T-helper 2 cell treated with Interferon-gamma antibody and Interleukin-4, amounts not matched to agents 5 μg/mL and 100 μg/mL, for 36 hours (primary cell): ENCODE data around the gene SLC10A3.

ENCODE experiments used
- DNase-seq: peaks from one replicate; pipeline ENCODE4 v3.0.0; 2021; ENCODE audit warnings: low spot score
- H3K27ac Mint-ChIP-seq: one replicate; pipeline ENCODE4 v1.8.0; 2021; ENCODE audit warnings: mild to moderate bottlenecking, mixed read lengths
- H3K27me3 Mint-ChIP-seq: one replicate; pipeline ENCODE4 v1.8.0; 2021; ENCODE audit warnings: low read depth, mixed read lengths
- H3K36me3 Mint-ChIP-seq: one replicate; pipeline ENCODE4 v1.8.0; 2021; ENCODE audit warnings: low read depth, mixed read lengths
- H3K4me1 Mint-ChIP-seq: one replicate; pipeline ENCODE4 v1.8.0; 2021; ENCODE audit warnings: low read depth, mixed read lengths
- H3K4me3 Mint-ChIP-seq: one replicate; pipeline ENCODE4 v1.8.0; 2022; ENCODE audit warnings: mild to moderate bottlenecking, moderate library complexity, mixed read lengths
- H3K9me3 Mint-ChIP-seq: one replicate; pipeline ENCODE4 v1.8.0; 2021; ENCODE audit warnings: mixed read lengths

SLC10A3 gene

DNA sequence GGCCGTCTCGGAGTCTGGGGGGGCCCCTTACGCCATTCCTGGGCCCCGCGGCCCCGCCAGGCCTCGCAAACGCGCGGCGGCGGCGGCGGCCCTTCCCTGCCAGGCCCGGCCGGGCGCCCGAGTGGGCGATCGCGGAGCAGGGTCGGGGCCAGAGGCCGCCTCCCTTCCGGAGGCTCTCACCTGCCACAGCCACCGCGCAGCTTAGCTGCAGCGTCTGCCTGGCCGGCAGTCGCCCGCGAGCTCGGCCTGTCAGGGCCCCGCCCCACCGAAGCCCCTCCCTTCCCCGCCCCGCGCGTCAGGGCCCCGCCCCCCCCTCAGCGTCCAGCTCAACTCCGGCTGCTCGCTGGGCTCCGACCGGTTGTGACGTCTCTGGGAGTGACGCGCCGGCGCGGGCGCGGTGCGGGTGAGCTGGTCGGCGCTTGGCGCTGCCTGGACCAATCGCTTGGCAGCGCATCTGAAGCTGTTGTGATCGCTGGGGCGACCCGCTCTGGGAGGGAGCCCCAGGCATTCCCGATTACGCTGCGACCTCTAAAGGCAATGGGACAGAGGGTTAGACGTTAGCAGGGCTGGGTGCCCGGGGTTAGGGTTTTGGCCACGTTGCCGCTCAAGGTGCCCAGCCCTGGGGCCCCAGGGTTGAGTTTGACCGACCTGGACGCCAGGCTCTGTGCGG is at the start of gene SLC10A3:
Gene SLC10A3 (minus strand): TSS at position 216 of the 670 bp plus-strand sequence. CDS start 1,689 bp downstream, outside the sequence.
- Mint-ChIP-seq H3K4me1 (peaks cover 7% of the 10 kb centered on the region), H3K36me3 (peaks cover 5% of the 10 kb centered on the region), H3K9me3 (no peaks in the 10 kb centered on the region), H3K27me3 (no peaks in the 10 kb centered on the region), H3K27ac (peak within 1 kb of the TSS; percentile 96), H3K4me3 (peak within 1 kb of the TSS; percentile 94)
- peak; percentile 90 for DNase-seq

- Mint-ChIP-seq H3K4me3 (no peak overlapping the region), H3K4me1 (peaks cover 9% of the 10 kb centered on the region), H3K27me3 (no peaks in the 10 kb centered on the region), H3K9me3 (no peaks in the 10 kb centered on the region), H3K36me3 (peaks cover 14% of the 10 kb centered on the region), H3K27ac (no peak overlapping the region)
- no peak for DNase-seq
Measured at GRCh38 chrX:154539077-154539476, 48.6 kb upstream of the SLC10A3 start.

DNA sequence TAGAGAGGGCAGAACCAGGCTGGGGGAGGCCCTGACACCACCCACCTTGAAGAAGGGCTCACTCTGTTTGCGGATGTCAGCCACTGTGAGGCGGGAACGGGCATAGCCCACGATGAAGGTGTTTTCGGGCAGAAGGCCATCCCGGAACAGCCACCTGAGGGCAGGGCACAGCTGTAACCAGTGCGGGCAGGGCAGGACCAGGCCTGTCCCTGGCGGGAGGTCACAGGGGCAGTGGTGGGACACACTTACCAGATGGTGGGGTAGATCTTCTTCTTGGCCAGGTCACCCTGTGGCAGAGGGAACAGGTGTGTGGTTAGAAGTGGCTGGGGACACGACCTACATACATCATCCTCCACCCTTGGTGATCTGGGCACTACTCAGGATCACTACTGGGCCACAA is 45.5 kb upstream of the SLC10A3 start:
- peaks cover 14% of the 10 kb centered on the region for H3K36me3 Mint-ChIP-seq
- H3K4me1 Mint-ChIP-seq: no peaks in the 10 kb centered on the region
- no peak overlapping the region for H3K4me3 Mint-ChIP-seq
- H3K27me3 Mint-ChIP-seq: no peaks in the 10 kb centered on the region
- no peaks in the 10 kb centered on the region for H3K9me3 Mint-ChIP-seq
- DNase-seq: no peak
- H3K27ac Mint-ChIP-seq: no peak overlapping the region

DNA sequence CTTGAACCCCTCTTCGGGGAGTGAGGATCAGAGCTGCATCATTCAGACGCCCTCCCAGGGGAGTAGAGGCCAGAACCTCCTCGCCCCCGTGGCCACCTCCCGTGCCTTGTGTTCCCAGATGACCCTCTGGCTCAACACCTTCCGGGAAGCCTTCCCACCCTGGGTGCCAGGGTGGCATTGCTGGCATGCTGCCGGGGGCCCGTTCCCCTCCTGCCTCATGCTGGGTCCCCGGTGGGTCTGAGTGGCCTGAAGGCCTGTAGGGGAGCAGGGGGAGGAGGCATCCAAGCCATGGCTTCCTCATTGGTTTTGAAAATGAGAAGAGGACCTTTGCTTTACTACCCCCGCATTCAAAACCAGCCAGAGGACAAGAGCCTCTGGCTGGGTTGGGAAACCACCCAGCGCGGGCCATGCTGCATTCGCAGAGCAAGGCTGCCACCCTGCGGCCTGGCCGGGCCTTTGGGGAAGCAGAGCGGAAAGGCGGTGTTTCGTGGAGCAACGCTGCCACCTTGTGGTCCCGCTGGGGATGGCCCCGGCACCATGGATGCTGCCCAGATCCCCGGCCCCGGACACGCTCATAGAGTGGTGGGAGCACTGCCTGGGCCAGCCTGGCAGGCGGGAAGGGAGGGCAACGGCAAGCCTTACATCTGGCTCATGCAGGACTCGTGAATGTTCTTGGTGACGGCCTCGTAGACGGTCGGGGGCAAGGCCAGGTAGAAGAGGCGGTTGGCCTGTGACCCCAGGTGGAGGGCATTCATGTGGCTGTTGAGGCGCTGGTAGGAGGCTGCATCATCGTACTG is 44.3 kb upstream of the SLC10A3 start:
- H3K4me3 Mint-ChIP-seq: no peak overlapping the region
- no peaks in the 10 kb centered on the region for H3K27me3 Mint-ChIP-seq
- DNase-seq: peak; percentile 79
- peaks cover 14% of the 10 kb centered on the region for H3K36me3 Mint-ChIP-seq
- H3K9me3 Mint-ChIP-seq: no peaks in the 10 kb centered on the region
- H3K27ac Mint-ChIP-seq: peak overlapping the region; percentile 49
- H3K4me1 Mint-ChIP-seq: no peaks in the 10 kb centered on the region

DNA sequence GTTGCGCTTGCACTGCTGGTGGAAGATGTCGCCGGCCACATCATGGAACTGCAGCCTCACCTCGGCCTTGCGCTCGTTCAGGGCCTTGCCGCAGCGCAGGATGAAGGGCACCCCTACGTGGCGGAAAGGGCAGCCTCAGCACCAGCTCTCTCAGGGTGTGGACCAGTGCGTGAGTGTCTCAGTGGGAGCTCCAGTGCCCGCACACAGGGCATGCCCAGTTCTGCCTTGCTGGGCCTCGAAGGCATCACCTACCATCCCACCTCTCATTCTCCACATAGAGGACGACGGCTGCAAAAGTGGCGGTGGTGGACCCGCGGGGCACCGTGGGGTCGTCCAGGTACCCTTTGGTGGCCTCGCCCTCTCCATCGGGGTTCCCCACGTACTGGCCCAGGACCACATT is 42.3 kb upstream of the SLC10A3 start:
- Mint-ChIP-seq H3K9me3 (no peaks in the 10 kb centered on the region), H3K27me3 (no peaks in the 10 kb centered on the region), H3K4me1 (no peaks in the 10 kb centered on the region), H3K27ac (no peak overlapping the region), H3K4me3 (no peak overlapping the region), H3K36me3 (peaks cover 11% of the 10 kb centered on the region)
- no peak for DNase-seq

- no peak overlapping the region for H3K4me3 Mint-ChIP-seq
- no peaks in the 10 kb centered on the region for H3K9me3 Mint-ChIP-seq
- H3K27ac Mint-ChIP-seq: no peak overlapping the region
- peaks cover 11% of the 10 kb centered on the region for H3K36me3 Mint-ChIP-seq
- H3K4me1 Mint-ChIP-seq: peaks cover 3% of the 10 kb centered on the region
- no peak for DNase-seq
- H3K27me3 Mint-ChIP-seq: no peaks in the 10 kb centered on the region
Measured at GRCh38 chrX:154531626-154532025, 41.2 kb upstream of the SLC10A3 start.

DNA sequence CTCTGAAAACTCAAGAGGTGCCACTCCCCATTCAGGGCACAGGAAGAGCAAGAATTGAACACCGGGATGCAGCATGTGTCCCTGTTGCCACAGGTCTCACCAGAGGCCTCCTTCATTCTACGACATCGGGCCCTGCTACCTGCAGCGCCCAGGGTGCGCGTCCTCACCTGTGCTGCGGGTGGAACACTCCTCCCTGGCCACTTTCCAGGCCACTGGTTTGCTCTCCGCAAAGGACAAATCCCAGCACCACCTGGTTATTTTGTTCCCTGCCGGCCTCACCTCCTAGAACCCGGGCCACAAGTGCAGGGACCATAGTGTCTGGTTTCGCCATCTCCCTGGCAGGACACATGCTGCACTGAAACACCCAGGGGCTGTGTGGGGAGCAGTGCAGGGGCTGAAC is 39.9 kb upstream of the SLC10A3 start:
- Mint-ChIP-seq H3K27ac (no peak overlapping the region), H3K9me3 (no peaks in the 10 kb centered on the region), H3K4me3 (no peak overlapping the region), H3K36me3 (peaks cover 10% of the 10 kb centered on the region), H3K27me3 (no peaks in the 10 kb centered on the region), H3K4me1 (peaks cover 14% of the 10 kb centered on the region)
- no peak for DNase-seq

- no peak overlapping the region for H3K4me3 Mint-ChIP-seq
- no peak overlapping the region for H3K27ac Mint-ChIP-seq
- no peaks in the 10 kb centered on the region for H3K27me3 Mint-ChIP-seq
- peaks cover 14% of the 10 kb centered on the region for H3K4me1 Mint-ChIP-seq
- H3K36me3 Mint-ChIP-seq: peaks cover 6% of the 10 kb centered on the region
- H3K9me3 Mint-ChIP-seq: no peaks in the 10 kb centered on the region
- no peak for DNase-seq
Measured at GRCh38 chrX:154529206-154529612, 38.8 kb upstream of the SLC10A3 start.

- no peaks in the 10 kb centered on the region for H3K27me3 Mint-ChIP-seq
- peak; percentile 54 for DNase-seq
- H3K4me3 Mint-ChIP-seq: peak overlapping the region; percentile 42
- no peaks in the 10 kb centered on the region for H3K9me3 Mint-ChIP-seq
- H3K27ac Mint-ChIP-seq: peak overlapping the region; percentile 67
- peaks cover 14% of the 10 kb centered on the region for H3K4me1 Mint-ChIP-seq
- H3K36me3 Mint-ChIP-seq: no peaks in the 10 kb centered on the region
Measured at GRCh38 chrX:154526901-154527675, 36.7 kb upstream of the SLC10A3 start.

DNA sequence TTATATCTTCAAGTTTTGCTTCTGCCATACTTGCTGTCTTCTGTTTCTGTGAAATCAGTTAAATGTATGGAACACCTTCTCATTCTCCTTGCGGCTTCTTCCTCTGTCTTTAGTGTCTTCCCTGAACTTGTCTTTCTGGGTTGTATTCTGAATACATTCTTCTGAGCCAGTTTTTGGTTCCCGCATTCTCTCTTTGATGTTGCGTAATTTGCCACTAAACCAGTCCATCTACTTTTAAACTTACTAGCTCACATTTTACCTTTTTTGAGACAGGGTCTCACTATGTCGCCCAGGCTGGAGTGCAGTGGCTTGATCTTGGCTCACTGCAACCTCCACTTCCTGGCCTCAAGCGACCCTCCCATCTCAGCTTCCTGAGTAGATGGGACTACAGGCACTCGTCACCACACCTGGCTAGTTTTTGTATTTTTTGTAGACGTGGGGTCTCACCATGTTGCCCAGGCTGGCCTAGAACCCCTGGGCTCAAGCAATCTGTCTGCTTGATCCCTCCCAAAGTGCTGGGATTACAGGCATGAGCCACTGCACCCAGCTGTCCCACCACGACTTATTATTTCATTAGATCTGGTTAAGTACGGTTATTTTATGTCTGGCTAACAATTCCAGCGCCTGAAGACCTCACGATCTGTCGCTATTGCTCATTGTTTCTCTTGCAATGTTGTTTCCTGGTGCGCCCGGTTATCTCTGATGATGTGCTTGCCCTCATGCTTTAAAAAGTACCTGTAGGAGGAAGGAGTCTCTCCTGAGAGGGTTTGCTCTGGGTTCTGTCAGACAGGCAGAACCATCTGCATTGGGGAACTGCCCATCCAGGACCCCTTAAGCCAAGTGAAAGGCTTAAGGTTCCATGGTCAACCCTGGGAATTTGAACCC is 35.4 kb upstream of the SLC10A3 start:
- peak overlapping the region; percentile 21 for H3K4me3 Mint-ChIP-seq
- H3K27me3 Mint-ChIP-seq: no peaks in the 10 kb centered on the region
- no peaks in the 10 kb centered on the region for H3K36me3 Mint-ChIP-seq

GRCh38 chrX:154519389-154519788 is 29.0 kb upstream of the SLC10A3 start:
- H3K4me1 Mint-ChIP-seq: peaks cover 7% of the 10 kb centered on the region
- no peaks in the 10 kb centered on the region for H3K36me3 Mint-ChIP-seq
- H3K27ac Mint-ChIP-seq: no peak overlapping the region
- H3K9me3 Mint-ChIP-seq: no peaks in the 10 kb centered on the region
- no peak for DNase-seq
- no peak overlapping the region for H3K4me3 Mint-ChIP-seq
- H3K27me3 Mint-ChIP-seq: no peaks in the 10 kb centered on the region

More for the DNA sequence above, 35.4 kb upstream of the SLC10A3 start:
- H3K27ac Mint-ChIP-seq: peak overlapping the region; percentile 20
- no peak for DNase-seq
- peaks cover 14% of the 10 kb centered on the region for H3K4me1 Mint-ChIP-seq
- H3K9me3 Mint-ChIP-seq: no peaks in the 10 kb centered on the region

DNA sequence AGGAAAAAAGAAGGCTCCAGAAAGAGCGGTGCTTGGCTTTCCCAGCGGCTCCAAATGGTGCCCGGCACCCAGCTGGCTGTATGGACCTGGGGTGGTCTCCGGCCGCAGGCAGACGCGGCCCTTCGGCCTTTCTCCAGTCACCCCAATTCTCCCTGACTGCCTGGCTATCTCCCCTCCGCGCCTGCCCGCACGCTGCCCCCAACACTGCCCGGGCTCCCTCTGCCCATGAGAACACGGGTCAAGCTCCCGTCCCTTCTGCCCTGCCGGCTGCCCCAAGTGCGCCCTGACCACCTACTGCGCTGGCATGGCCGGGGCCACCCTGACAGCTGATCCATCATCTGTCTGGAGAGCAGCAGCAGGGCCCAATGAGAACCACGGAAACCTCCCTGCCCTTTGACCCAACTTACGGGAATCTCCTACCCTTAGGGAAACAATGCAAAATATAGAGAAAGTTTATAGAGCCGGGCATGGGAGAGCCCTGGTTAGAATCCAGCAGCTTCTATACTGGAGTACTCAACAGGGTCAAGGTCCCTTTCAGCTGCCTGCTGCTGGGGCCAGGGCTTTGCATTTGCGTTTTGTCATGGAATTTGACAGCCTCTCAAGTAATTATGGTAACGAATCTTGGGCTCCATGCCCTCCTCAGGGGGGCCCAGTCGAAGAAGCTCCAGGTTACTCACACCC is 26.8 kb upstream of the SLC10A3 start:
- Mint-ChIP-seq H3K4me3 (no peak overlapping the region), H3K27me3 (no peaks in the 10 kb centered on the region), H3K4me1 (peaks cover 12% of the 10 kb centered on the region), H3K36me3 (peaks cover 5% of the 10 kb centered on the region), H3K9me3 (no peaks in the 10 kb centered on the region), H3K27ac (no peak overlapping the region)
- no peak for DNase-seq

- H3K4me3 Mint-ChIP-seq: peak overlapping the region; percentile 86
- H3K27me3 Mint-ChIP-seq: no peaks in the 10 kb centered on the region
- H3K4me1 Mint-ChIP-seq: peaks cover 14% of the 10 kb centered on the region
- no peaks in the 10 kb centered on the region for H3K9me3 Mint-ChIP-seq
- peaks cover 5% of the 10 kb centered on the region for H3K36me3 Mint-ChIP-seq
- peak overlapping the region; percentile 90 for H3K27ac Mint-ChIP-seq
- no peak for DNase-seq
Measured at GRCh38 chrX:154516656-154517100, 26.2 kb upstream of the SLC10A3 start.
